Kidney (tissue), 14 donors: ENCODE measurements around the gene RHBDF2. TPM values are rescaled to one million over a fixed set of nuclear protein-coding genes. Genes with fewer than 3 reads are reported as not detected.
"Not testable (repeated sequence)": the region's sequence is repeated elsewhere in the genome, so short reads cannot be mapped to it uniquely, and the experiment has no call there.

Source experiments
- DNase-seq, 5 donors: peaks; one replicate each; pipeline ENCODE4 v3.0.0-alpha.2; 2013 to 2020
- FAIRE-seq: peaks from 2 replicates; lab custom pipeline; 2012; peaks lifted over from hg19 to GRCh38; lab: Jason Lieb, UNC
- H3K27ac ChIP-seq, 2 donors: one replicate each; pipeline ENCODE4 v1.7.0; 2013; ENCODE audit warnings: low read depth in 2 of 2, low read length in 2 of 2, inconsistent platforms in 1 of 2
- H3K27me3 ChIP-seq: one replicate; pipeline ENCODE4 v1.7.1; 2013; ENCODE audit warnings: low read length, inconsistent platforms; ENCODE audit not compliant: control insufficient read depth, insufficient read depth
- H3K36me3 ChIP-seq, 3 donors: one replicate each; pipeline versions ENCODE4 v1.7.0 to v1.7.1; 2013; ENCODE audit warnings: low read length in 3 of 3, control low read depth in 1 of 3, inconsistent platforms in 1 of 3; ENCODE audit not compliant: insufficient read depth in 3 of 3, control insufficient read depth in 2 of 3
- H3K4me1 ChIP-seq, 3 donors: one replicate each; pipeline versions ENCODE4 v1.7.0 to v1.7.1; 2013; ENCODE audit warnings: low read length in 3 of 3, inconsistent platforms in 1 of 3, low read depth in 1 of 3; ENCODE audit not compliant: control insufficient read depth in 2 of 3, insufficient read depth in 2 of 3
- H3K4me3 ChIP-seq, 3 donors: one replicate each; pipeline versions ENCODE4 v1.7.0 to v1.8.1; 2013; ENCODE audit warnings: low read length in 3 of 3, control low read depth in 1 of 3, inconsistent platforms in 1 of 3
- H3K9ac ChIP-seq, 3 donors: one replicate each; pipeline versions ENCODE4 v1.7.0 to v1.7.1; 2013; ENCODE audit warnings: low read length in 3 of 3, control low read depth in 1 of 3, inconsistent platforms in 1 of 3
- H3K9me3 ChIP-seq, 3 donors: one replicate each; pipeline versions ENCODE4 v1.7.0 to v1.7.1; 2013; ENCODE audit warnings: low read length in 3 of 3, control low read depth in 1 of 3, inconsistent platforms in 1 of 3; ENCODE audit not compliant: control insufficient read depth in 2 of 3, insufficient read depth in 1 of 3
- CTCF ChIP-seq: IDR thresholded peaks from 3 replicates; pipeline ENCODE4 v1.5.1; 2012; ENCODE audit warnings: mild to moderate bottlenecking, moderate library complexity, borderline replicate concordance; ENCODE audit not compliant: insufficient read depth; ENCODE audit errors: extremely low read depth
- intact Hi-C: fragments of 100-400 bp; cut with DNase I; formaldehyde crosslinking; loops from one replicate; pipeline ENCODE4 v1.11.1; 2022
- polyA plus RNA-seq: library from polyadenylated mRNA; stranded (reverse); fragments of 350-450 nt; fragmentation: Illumina TruSeq; extraction: RNeasy Lipid Tissue Mini Kit (QIAGEN cat#74804); gene quantifications from one replicate; pipeline ENCODE4 v1.2.3, GENCODE V29; 2014; ENCODE audit warnings: low read depth, low replicate concordance; ENCODE audit not compliant: insufficient read depth
- total RNA-seq: library from RNA; stranded (reverse); fragmentation: NEBNext Ultra II Directional; extraction: Animal tissue kit (Norgen Biotek cat#: 25700); gene quantifications from one replicate; pipeline ENCODE4 v1.2.1, GENCODE V29; 2021
- donor health status: control.
- donor health status: control.
- donor health status: control.
- donor health status: control.
- donor health status: control.
- donor health status: DM: yes; HTN: yes; CAD: no.
- donor health status: Normal renal cell carcinoma (clear cell type).

Gene RHBDF2
- total and polyA plus RNA-seq, 2 donors from 2014 or later, result 6.8 to 58.6 TPM

DNA sequence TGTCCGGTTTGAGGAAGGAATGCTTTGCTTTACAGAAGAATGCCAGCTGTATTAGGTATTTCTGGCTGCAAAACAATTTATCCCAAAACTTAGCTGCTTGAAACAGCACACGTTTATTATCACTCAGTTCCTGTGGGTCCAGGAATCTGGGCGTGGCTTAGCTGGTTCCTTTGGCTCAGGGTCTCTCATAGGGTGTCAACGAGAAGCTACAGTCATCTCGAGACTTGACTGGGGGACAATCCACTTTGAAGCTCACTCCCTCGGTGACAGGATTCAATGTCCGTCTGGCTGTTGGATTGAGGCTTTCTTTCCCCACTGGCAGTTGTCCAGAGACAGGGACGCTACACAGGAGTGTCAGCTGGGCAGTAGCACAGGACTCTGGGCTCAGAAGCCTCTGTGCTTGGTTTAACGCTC lies 9.6 kb upstream of the RHBDF2 start:
- Histone ChIP-seq H3K27me3 (no peaks in the 10 kb centered on the region), H3K4me3 (no peak overlapping the region), H3K27ac (no peak overlapping the region), H3K9ac (no peak overlapping the region), H3K4me1 (peaks cover 0 to 5% (median 0%) of the 10 kb centered on the region in 3 donors), H3K36me3 (no peaks in the 10 kb centered on the region), H3K9me3 (no peaks in the 10 kb centered on the region)
- intact Hi-C loops, result no loop called here
- DNase-seq, result peak in 2 of 5 donors; percentile 30 to 54
- no peak for TF ChIP-seq CTCF
- FAIRE-seq, result no peak

GRCh38 chr17:76508472-76509063 lies 7.3 kb upstream of the RHBDF2 start:
- FAIRE-seq, result not testable (repeated sequence)
- intact Hi-C loops, result loop anchor here (5.0 kb wide), 1 partner anchor 46 kb away; no protein-coding TSS in a partner anchor

DNA sequence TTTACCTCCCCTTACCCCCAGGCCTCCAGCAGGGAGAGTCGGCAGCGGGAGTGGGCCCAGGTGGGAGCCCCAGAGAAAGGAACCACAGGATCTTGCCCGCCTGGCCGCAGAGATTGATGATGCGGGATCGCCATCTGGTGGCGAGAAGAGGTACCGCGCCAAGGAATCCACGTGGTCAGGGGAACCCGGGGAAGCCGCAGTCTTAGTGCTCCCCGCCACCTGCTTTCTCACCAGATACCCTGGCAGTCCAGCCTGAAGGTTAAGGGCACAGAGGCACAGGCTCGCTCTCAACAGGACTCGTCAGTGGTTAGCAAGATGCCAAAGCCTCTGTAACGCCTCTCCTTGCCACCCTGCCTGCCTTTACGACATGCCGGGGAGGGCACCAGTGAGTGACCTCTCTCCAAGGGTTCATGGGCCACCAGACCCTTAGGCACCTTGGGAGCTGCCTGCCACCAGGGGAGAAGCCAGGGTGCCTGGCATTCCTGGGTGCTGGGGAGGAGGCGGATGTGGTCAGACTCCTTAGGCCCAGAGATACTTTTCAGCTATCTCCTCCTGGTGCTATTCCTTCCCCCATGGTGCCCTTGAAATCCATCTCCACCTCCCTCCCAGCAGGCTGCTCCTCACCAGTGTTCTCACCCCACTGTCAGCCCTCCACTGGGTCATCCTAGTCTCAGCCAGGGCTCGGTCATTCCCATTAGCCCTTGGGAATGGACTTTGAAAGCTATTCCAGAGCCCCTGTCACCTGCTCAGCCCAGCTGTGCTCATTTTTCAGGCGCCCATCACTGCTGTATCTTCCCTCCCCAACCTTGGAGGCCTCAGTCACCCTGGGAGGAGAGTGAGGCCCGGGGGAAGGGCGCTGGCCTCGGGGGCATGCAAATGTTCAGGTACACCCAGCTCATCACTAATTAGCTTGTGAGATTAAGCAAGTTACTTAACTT lies 5.5 kb upstream of the RHBDF2 start:
- H3K36me3 ChIP-seq, result no peaks in the 10 kb centered on the region
- peaks cover 0 to 10% (median 0%) of the 10 kb centered on the region in 3 donors for H3K4me1 ChIP-seq
- no peak for FAIRE-seq
- H3K9me3 ChIP-seq, result no peaks in the 10 kb centered on the region
- H3K4me3 ChIP-seq, result no peak overlapping the region
- intact Hi-C loops, result loop anchor here (5.0 kb wide), 1 partner anchor 44 kb away; no protein-coding TSS in a partner anchor
- TF ChIP-seq CTCF, result peak; percentile 98
- no peak overlapping the region for H3K9ac ChIP-seq
- H3K27me3 ChIP-seq, result no peaks in the 10 kb centered on the region
- DNase-seq, result peak; percentile 83 to 92 (median 87)
- H3K27ac ChIP-seq, result no peak overlapping the region

More at GRCh38 chr17:76508472-76509063, 7.3 kb upstream of the RHBDF2 start:
- H3K4me1 ChIP-seq, H3K36me3 ChIP-seq, H3K27me3 ChIP-seq, DNase-seq, H3K4me3 ChIP-seq, H3K27ac ChIP-seq, H3K9me3 ChIP-seq, H3K9ac ChIP-seq: not testable (repeated sequence)

DNA sequence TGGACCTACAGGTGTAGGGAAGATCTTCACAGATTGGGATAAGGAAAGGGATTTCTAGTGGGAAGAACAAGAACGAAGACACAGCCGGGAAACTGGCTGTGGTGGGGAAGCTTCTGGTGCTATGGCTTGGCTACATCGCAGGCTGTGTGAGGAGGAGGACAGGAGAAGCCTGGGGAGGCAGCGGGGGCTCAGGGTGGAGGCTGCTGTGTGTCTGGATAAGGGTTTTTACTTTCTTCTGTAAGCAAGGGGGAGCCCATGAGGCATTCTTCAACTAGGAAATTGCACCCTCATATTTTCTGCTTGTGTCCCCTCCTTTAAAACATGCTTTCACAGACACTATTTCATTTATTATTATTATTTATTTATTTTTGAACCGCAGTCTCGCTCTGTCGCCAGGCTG lies 2.9 kb upstream of the RHBDF2 start:
- H3K9me3 ChIP-seq, result no peaks in the 10 kb centered on the region
- peaks cover 0 to 24% (median 7%) of the 10 kb centered on the region in 3 donors for H3K4me1 ChIP-seq
- no peak overlapping the region for H3K27ac ChIP-seq
- no peak for TF ChIP-seq CTCF
- H3K27me3 ChIP-seq, result no peaks in the 10 kb centered on the region
- no peak for FAIRE-seq
- intact Hi-C loops, result no loop called here
- peak in 1 of 5 donors; percentile 26 for DNase-seq
- H3K36me3 ChIP-seq, result no peaks in the 10 kb centered on the region
- no peak overlapping the region for H3K9ac ChIP-seq
- H3K4me3 ChIP-seq, result no peak overlapping the region
